SW480 (cell line): ENCODE measurements around the gene GOLT1B.
A peak's percentile ranks its signal among the peaks of the same experiment; 100 is the strongest.

Source experiments
- DNase-seq: peaks from one replicate; pipeline ENCODE4 v3.0.0-alpha.2; 2016; ENCODE audit warnings: low spot score

GOLT1B gene

GRCh38 chr12:21523148-21523547, 21.6 kb downstream of the GOLT1B start:
- no peak for DNase-seq

GRCh38 chr12:21526053-21526452, 24.5 kb downstream of the GOLT1B start, which contains the start of gene SPX:
Gene SPX (plus strand): TSS chr12:21526296. CDS start chr12:21526473, 177 bp downstream.
- peak; percentile 13 for DNase-seq

GRCh38 chr12:21526721-21527345, 25.2 kb downstream of the GOLT1B start:
- DNase-seq, result no peak

GRCh38 chr12:21527451-21528180, 26.0 kb downstream of the GOLT1B start:
- peak; percentile 78 for DNase-seq

GRCh38 chr12:21528953-21529352, 27.4 kb downstream of the GOLT1B start:
- no peak for DNase-seq

- no peak for DNase-seq
Measured at GRCh38 chr12:21529456-21529855, 27.9 kb downstream of the GOLT1B start.

- DNase-seq, result no peak
Measured at GRCh38 chr12:21538061-21538653, 36.6 kb downstream of the GOLT1B start.

GRCh38 chr12:21539797-21540196, 38.2 kb downstream of the GOLT1B start:
- DNase-seq, result no peak

GRCh38 chr12:21541773-21542172, 40.2 kb downstream of the GOLT1B start:
- DNase-seq, result no peak

GRCh38 chr12:21542403-21542802, 40.8 kb downstream of the GOLT1B start:
- no peak for DNase-seq

GRCh38 chr12:21543151-21543550, 41.6 kb downstream of the GOLT1B start:
- DNase-seq, result no peak

GRCh38 chr12:21545557-21545956, 44.0 kb downstream of the GOLT1B start:
- DNase-seq, result no peak

GRCh38 chr12:21546716-21547115, 45.1 kb downstream of the GOLT1B start:
- no peak for DNase-seq

GRCh38 chr12:21547437-21547836, 45.8 kb downstream of the GOLT1B start:
- no peak for DNase-seq

- DNase-seq, result no peak
Measured at GRCh38 chr12:21551841-21552465, 50.4 kb downstream of the GOLT1B start.

GRCh38 chr12:21552635-21553328, 51.2 kb downstream of the GOLT1B start:
- DNase-seq, result no peak

GRCh38 chr12:21553329-21553675, 51.7 kb downstream of the GOLT1B start:
- DNase-seq, result no peak

- no peak for DNase-seq
Measured at GRCh38 chr12:21558100-21558679, 56.6 kb downstream of the GOLT1B start.

- no peak for DNase-seq
Measured at GRCh38 chr12:21559855-21560569, 58.4 kb downstream of the GOLT1B start.

GRCh38 chr12:21561158-21561557, 59.6 kb downstream of the GOLT1B start:
- DNase-seq, result no peak

GRCh38 chr12:21562859-21563258, 61.3 kb downstream of the GOLT1B start:
- no peak for DNase-seq
